Stimulated activated CD4-positive, alpha-beta T cell treated with anti-CD3 and anti-CD28 coated beads, Interleukin-1b, Interleukin-23, amount 100 ng/mL, for 48 hours (primary cell): ENCODE data around the gene CCDC107.
"Not testable (repeated sequence)": the region's sequence is repeated elsewhere in the genome, so short reads cannot be mapped to it uniquely, and the experiment has no call there.

Experiments used
- DNase-seq: peaks from one replicate; pipeline ENCODE4 v3.0.0-alpha.2; 2020

Gene CCDC107

GRCh38 chr9:35658137-35658967 is at the start of gene CCDC107:
Gene CCDC107, plus strand, starts transcription at chr9:35658292. Its CDS starts 88 bp downstream, at chr9:35658380.
- DNase-seq: peak; percentile 74

- DNase-seq: no peak
Measured at GRCh38 chr9:35609001-35609819, 48.9 kb upstream of the CCDC107 start.

GRCh38 chr9:35609820-35610163 is 48.3 kb upstream of the CCDC107 start:
- DNase-seq: no peak

- DNase-seq: peak; percentile 54
Measured at GRCh38 chr9:35611230-35611797, 46.8 kb upstream of the CCDC107 start.

GRCh38 chr9:35612066-35612465 is 46.0 kb upstream of the CCDC107 start:
- not testable (repeated sequence) for DNase-seq

GRCh38 chr9:35612843-35613242 is 45.2 kb upstream of the CCDC107 start:
- no peak for DNase-seq

GRCh38 chr9:35615981-35616680 is 42.0 kb upstream of the CCDC107 start:
- DNase-seq: no peak

GRCh38 chr9:35616681-35617459 is 41.2 kb upstream of the CCDC107 start:
- DNase-seq: peak; percentile 61

- no peak for DNase-seq
Measured at GRCh38 chr9:35617548-35617947, 40.5 kb upstream of the CCDC107 start.

GRCh38 chr9:35618325-35618727 is 39.8 kb upstream of the CCDC107 start, which contains the start of gene CD72:
Gene CD72, minus strand, starts transcription at chr9:35618413. Its CDS starts 110 bp downstream, at chr9:35618303.
- no peak for DNase-seq

- peak; percentile 52 for DNase-seq
Measured at GRCh38 chr9:35618854-35619799, 39.0 kb upstream of the CCDC107 start.

- no peak for DNase-seq
Measured at GRCh38 chr9:35619800-35620158, 38.3 kb upstream of the CCDC107 start.

- no peak for DNase-seq
Measured at GRCh38 chr9:35627575-35627974, 30.5 kb upstream of the CCDC107 start.

- no peak for DNase-seq
Measured at GRCh38 chr9:35628389-35628991, 29.6 kb upstream of the CCDC107 start.

GRCh38 chr9:35629597-35629996 is 28.5 kb upstream of the CCDC107 start:
- DNase-seq: no peak

- DNase-seq: no peak
Measured at GRCh38 chr9:35635730-35636129, 22.4 kb upstream of the CCDC107 start.

- DNase-seq: no peak
Measured at GRCh38 chr9:35636135-35636876, 21.8 kb upstream of the CCDC107 start.

GRCh38 chr9:35636877-35637246 is 21.2 kb upstream of the CCDC107 start:
- DNase-seq: not testable (repeated sequence)

GRCh38 chr9:35637427-35637955 is 20.6 kb upstream of the CCDC107 start:
- DNase-seq: not testable (repeated sequence)

GRCh38 chr9:35638751-35639150 is 19.3 kb upstream of the CCDC107 start:
- not testable (repeated sequence) for DNase-seq
